K562 (cell line): ENCODE results near the gene RSPO1.

Experiments
- CTCF ChIP-seq, 3 experiments: IDR thresholded peaks in 2 of 3; conservative IDR thresholded peaks in 1 of 3; 2 replicates each; pipeline ENCODE4 v1.5.1; 2011 to 2012; ENCODE audit warnings: low read length in 3 of 3, mild to moderate bottlenecking in 3 of 3, control low read depth in 2 of 3, improper control_type of control experiment in 1 of 3, inconsistent platforms in 1 of 3, low read depth in 1 of 3, mixed read lengths in 1 of 3, moderate library complexity in 1 of 3; ENCODE audit not compliant: insufficient read depth in 2 of 3
- DPF2 ChIP-seq: fragments of 450-650 bp; IDR thresholded peaks from 2 replicates; pipeline ENCODE4 v1.6.1; 2016
- FOSL1 ChIP-seq: fragments of 200-800 bp; sonication (Bioruptor generic); conservative IDR thresholded peaks from 2 replicates; pipeline ENCODE4 v1.6.1; 2016; ENCODE audit warnings: missing genetic modification characterization, missing compliant biosample characterization
- FOXA1 ChIP-seq: fragments of 450-650 bp; IDR thresholded peaks from 2 replicates; pipeline ENCODE4 v1.6.1; 2016; ENCODE audit warnings: mild to moderate bottlenecking, borderline replicate concordance
- FOXA3 ChIP-seq, 2 experiments: fragments of 450-650 bp in 1 of 2; sonication (generic) in 1 of 2; formaldehyde crosslinking; IDR thresholded peaks in 1 of 2; conservative IDR thresholded peaks in 1 of 2; 2 replicates each; pipeline versions ENCODE4 v1.4.0 to v1.8.0; 2020 to 2022; ENCODE audit warnings: mild to moderate bottlenecking in 2 of 2, missing genetic modification reagents in 1 of 2
- JUN ChIP-seq, 2 experiments: sonication (generic) in 1 of 2; formaldehyde crosslinking in 1 of 2; IDR thresholded peaks; 2 replicates each; pipeline versions ENCODE4 v1.6.1 to v1.8.0; 2012 to 2022; ENCODE audit warnings: borderline replicate concordance in 2 of 2, mild to moderate bottlenecking in 2 of 2, improper control_type of control experiment in 1 of 2, low read depth in 1 of 2, low read length in 1 of 2, missing genetic modification reagents in 1 of 2
- SMC3 ChIP-seq: conservative IDR thresholded peaks from 2 replicates; pipeline ENCODE4 v1.6.1; 2011; ENCODE audit warnings: low read depth, low read length, improper control_type of control experiment; ENCODE audit not compliant: insufficient read depth
- SP1 ChIP-seq: sonication (generic); formaldehyde crosslinking; IDR thresholded peaks from 2 replicates; pipeline ENCODE4 v1.8.1; 2022; ENCODE audit warnings: mild to moderate bottlenecking, missing genetic modification reagents
- SRF ChIP-seq, 2 experiments: fragments of 250-450, 450-650 bp in 1 of 2; sonication (Bioruptor Pico) in 1 of 2; sonication (generic) in 1 of 2; formaldehyde crosslinking; IDR thresholded peaks; 2 replicates each; pipeline versions ENCODE4 v1.5.0 to v1.5.1; 2020 to 2022; ENCODE audit warnings: mild to moderate bottlenecking in 1 of 2, missing genetic modification reagents in 1 of 2
- TOE1 ChIP-seq, 2 experiments: fragments of 450-650 bp in 1 of 2; sonication (generic) in 1 of 2; formaldehyde crosslinking in 1 of 2; IDR thresholded peaks; 2 replicates each; pipeline versions ENCODE4 v1.7.1 to v1.8.0; 2016 to 2022; ENCODE audit warnings: borderline replicate concordance in 2 of 2, mild to moderate bottlenecking in 2 of 2, antibody characterized with exemption in 1 of 2, inconsistent platforms in 1 of 2, low read depth in 1 of 2, missing genetic modification reagents in 1 of 2, moderate library complexity in 1 of 2
- ZNF253 ChIP-seq: fragments of 250-450 bp; sonication (Bioruptor Pico); conservative IDR thresholded peaks from 2 replicates; pipeline ENCODE4 v1.6.1; 2021; ENCODE audit warnings: mild to moderate bottlenecking
- ZNF311 ChIP-seq: fragments of 250-450 bp; sonication (Bioruptor Pico); IDR thresholded peaks from 2 replicates; pipeline ENCODE4 v1.4.0; 2020; ENCODE audit warnings: mild to moderate bottlenecking, moderate library complexity
- ZZZ3 ChIP-seq: fragments of 450-650 bp; IDR thresholded peaks from 2 replicates; pipeline ENCODE4 v1.6.1; 2016; ENCODE audit warnings: antibody characterized with exemption, mild to moderate bottlenecking, moderate library complexity
- TF ChIP-seq, protein P1 (sequence below): sonication (generic); formaldehyde crosslinking; IDR thresholded peaks from 2 replicates; pipeline ENCODE4 v1.9.0; 2022; ENCODE audit warnings: mild to moderate bottlenecking, missing genetic modification reagents

GRCh38 chr1:37630426-37631028, 4.2 kb downstream of the RSPO1 start:
- TF ChIP-seq TOE1 (IDR thresholded peaks at IDR 0.05; ENCODE audit: borderline replicate concordance) (no peak), TOE1 (CRISPR knock-in tag; IDR thresholded peaks at IDR 0.05; ENCODE audit: borderline replicate concordance, low read depth) (no peak), ZNF311 (no peak), CTCF (IDR thresholded peaks at IDR 0.05 in 2 of 3, conservative IDR thresholded peaks at IDR 0.05 in 1 of 3; ENCODE audit: insufficient read depth in 2 of 3, low read depth in 1 of 3, low read length in 3 of 3) (no peak), ZZZ3 (no peak), SP1 (no peak), ZNF253 (no peak), FOXA3 (CRISPR knock-in tag; conservative IDR thresholded peaks at IDR 0.05 in 1 of 2, IDR thresholded peaks at IDR 0.05 in 1 of 2) (no peak), DPF2 (no peak), JUN (IDR thresholded peaks at IDR 0.05; ENCODE audit: borderline replicate concordance, low read depth, low read length) (no peak), JUN (CRISPR knock-in tag; IDR thresholded peaks at IDR 0.05; ENCODE audit: borderline replicate concordance) (no peak), SRF (CRISPR knock-in tag; IDR thresholded peaks at IDR 0.05) (no peak), SMC3 (no peak), FOSL1 (tag) (no peak), FOXA1 (no peak)
- TF ChIP-seq, protein P1, sequence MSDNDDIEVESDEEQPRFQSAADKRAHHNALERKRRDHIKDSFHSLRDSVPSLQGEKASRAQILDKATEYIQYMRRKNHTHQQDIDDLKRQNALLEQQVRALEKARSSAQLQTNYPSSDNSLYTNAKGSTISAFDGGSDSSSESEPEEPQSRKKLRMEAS (CRISPR knock-in tag): no peak
